HT-29 (cell line): ENCODE measurements around the gene PNMA6E. TPM values are rescaled to one million over a fixed set of nuclear protein-coding genes. Genes with fewer than 3 reads are reported as not detected.
"Not testable (repeated sequence)": the region's sequence is repeated elsewhere in the genome, so short reads cannot be mapped to it uniquely, and the experiment has no call there.

Experiments used
- DNase-seq: peaks from one replicate; pipeline ENCODE4 v3.0.0-alpha.2; 2015; ENCODE audit warnings: low spot score
- total RNA-seq: library from RNA; depleted of rRNA; stranded (reverse); fragments of >200 nt; shearing (Covaris generic); gene quantifications from 2 replicates; pipeline ENCODE4 v1.2.3, GENCODE V29; 2014

Gene PNMA6E
- total RNA-seq, 1 experiment from 2014 or later: not detected

- DNase-seq: no peak
Measured at GRCh38 chrX:153386097-153386496, 15.1 kb downstream of the PNMA6E start.

GRCh38 chrX:153384973-153385372, 16.2 kb downstream of the PNMA6E start:
- not testable (repeated sequence) for DNase-seq

DNA sequence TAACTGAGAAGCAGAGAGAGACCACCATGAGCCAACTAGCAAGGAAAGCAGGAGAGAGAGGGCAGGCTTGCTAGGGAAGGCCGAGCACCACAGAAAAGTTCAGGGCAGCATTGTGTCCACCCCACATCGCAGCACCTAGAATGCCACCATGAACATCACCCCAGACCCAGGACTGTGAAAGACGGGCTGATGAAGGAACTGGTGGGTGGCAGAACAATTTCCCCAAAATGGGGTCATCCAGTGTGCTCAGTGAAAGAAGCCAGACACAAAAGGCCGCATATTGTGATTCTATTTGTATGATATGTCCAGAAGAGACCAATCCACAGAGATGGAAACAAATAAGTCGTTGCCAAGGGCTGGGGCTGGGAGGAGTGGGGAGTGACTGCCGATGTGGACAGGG, 16.8 kb downstream of the PNMA6E start:
- no peak for DNase-seq

DNA sequence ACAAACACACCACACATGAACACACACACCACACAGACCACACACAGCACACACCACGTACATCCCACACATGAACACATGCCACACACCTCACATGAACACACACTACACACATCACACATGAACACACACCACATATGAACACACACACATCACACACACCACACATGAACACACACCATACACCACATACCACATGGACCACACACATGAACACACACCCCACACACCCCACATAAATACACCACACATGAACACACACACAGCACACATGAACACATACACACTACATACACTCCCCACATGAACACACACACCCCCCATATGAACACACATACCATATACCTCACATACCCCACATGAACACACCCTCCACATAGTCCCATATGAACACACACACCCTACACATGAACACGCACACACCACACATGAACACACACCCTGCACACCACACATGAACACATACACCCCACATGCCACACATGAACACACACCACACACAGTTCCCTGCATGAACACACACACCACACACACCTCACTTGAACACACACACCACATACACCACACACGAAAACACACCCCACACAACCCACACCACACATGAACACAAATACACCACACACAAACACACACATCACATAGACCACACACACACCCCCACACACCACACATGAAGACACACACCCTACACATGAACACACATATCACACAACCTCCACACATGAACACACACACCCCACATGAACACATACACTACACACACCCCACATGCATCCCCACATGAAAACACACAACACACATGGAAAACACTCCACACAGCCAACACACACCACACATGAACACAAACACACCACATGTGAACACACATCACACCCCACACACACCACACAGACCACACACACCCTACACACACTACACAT, 18.3 kb downstream of the PNMA6E start:
- no peak for DNase-seq

- DNase-seq: peak; percentile 43
Measured at GRCh38 chrX:153381684-153382532, 19.2 kb downstream of the PNMA6E start.

DNA sequence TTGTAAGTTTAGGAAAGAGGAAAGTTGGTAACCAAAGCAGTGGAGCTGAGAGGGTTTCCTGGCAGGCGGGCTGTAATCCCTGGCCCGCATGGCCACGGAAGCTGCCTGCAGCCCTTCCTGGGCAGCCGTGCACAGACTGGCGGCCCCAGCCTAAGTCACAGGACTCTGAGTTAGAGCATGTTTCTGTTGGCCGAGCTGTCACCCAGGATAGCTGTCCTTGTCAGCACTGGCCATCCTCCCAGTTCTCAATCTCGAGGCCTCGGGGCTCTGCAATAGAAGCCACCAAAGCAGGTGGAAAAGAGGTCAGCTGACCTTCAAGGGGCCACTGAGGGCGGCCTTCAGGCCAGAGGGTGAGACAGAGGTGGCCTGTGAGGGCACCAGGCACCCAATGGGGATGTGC, 20.5 kb downstream of the PNMA6E start:
- DNase-seq: no peak

GRCh38 chrX:153379971-153380581, 21.1 kb downstream of the PNMA6E start:
- DNase-seq: no peak

DNA sequence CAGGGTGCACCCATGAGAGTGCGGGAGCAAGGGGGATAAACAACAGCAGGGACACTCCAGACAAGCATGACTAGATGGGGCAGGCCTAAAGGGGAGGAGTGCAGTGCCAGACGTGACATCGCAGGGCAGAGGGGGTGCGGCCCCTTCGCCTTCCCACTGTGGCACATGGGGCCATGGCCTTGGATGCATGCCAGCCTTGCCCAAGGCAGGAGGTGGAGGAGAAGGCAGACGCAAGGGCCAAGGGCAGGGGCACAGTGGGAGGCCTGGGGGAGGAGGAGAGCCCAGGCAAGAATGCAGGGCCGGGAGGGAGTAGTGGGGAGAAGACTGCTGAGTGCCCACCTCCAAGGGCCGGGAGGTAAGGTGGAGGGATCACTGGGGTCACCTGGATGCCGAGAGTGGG, 21.6 kb downstream of the PNMA6E start:
- no peak for DNase-seq

- no peak for DNase-seq
Measured at GRCh38 chrX:153378607-153379006, 22.5 kb downstream of the PNMA6E start.

GRCh38 chrX:153377727-153378126, 23.4 kb downstream of the PNMA6E start:
- DNase-seq: no peak

GRCh38 chrX:153375571-153375970, 25.6 kb downstream of the PNMA6E start:
- DNase-seq: no peak

- no peak for DNase-seq
Measured at GRCh38 chrX:153374426-153374825, 26.7 kb downstream of the PNMA6E start.

GRCh38 chrX:153372949-153373348, 28.2 kb downstream of the PNMA6E start:
- no peak for DNase-seq

DNA sequence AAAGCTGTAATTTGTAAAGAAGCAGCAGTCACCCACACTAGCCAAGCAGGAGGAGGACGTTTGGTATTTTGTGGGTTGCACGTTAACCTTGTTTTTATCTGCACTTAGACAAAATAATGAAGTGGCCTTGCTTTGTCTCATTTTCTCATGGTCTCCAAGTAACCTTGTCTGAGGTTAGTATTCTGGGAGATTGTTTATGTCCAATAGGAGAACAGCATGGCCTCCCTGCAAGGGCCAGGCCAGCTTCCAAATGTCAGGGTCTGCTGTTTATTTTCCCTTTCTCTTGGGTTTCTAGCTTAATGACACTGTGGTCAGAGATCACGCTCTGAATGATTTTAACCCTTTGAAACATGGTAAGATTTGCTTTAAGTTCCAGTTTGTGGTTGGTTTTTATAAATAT, 29.9 kb downstream of the PNMA6E start:
- no peak for DNase-seq

DNA sequence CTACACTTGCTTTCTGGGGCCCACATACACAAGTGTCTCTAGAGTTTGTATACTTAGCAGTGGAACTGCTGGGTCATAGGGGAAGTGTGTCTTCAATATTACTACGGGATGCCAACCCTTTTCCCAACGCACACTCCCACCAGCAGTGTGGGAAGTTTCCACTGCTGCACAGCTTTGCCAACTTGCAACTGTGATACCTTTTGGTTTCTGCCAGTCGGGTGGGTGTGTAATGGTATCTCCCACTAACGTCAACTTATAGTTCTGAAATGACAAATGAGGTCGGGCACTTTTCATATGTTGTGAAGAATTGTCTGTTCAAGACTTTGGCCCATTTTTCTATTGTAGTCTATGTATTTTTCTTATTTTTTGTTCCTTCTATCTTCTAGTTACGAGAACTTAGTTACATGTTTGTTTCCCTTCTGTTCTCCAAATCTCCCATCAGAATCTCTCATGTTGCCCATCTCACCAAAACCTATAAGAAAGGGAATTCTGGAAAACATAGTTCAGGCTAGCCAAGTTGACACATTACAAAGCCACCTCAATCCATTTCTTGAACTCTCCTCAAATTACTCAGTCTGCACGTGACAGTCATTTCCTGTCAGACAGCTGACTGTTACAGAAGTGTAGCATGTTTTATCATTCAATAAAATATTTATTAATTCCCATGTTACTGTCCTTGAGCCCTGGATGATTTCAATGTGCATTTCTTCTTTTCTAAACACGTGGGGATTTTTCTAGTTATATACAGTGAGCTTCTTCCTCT, 30.7 kb downstream of the PNMA6E start:
- no peak for DNase-seq

GRCh38 chrX:153366878-153367538, 34.1 kb downstream of the PNMA6E start:
- DNase-seq: no peak

DNA sequence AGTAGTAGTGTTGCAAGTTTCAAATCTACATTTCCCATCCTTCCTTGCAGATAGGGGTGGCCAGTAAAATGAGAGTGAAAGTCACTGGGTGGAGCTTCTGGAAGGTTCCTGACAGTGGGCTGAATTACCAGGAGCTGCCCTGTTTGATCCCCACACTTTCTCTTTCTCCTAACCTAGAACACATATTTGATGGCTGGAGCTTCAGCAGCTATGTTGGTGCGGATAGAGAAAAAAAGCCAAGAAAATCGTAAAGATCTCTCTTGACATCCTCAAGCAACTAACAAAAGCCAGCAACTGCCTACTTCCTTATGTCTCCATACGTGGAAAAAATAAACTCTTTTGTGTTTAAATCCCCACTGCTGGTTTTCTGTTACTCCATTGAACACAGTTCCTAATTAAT, 35.0 kb downstream of the PNMA6E start:
- DNase-seq: no peak

DNA sequence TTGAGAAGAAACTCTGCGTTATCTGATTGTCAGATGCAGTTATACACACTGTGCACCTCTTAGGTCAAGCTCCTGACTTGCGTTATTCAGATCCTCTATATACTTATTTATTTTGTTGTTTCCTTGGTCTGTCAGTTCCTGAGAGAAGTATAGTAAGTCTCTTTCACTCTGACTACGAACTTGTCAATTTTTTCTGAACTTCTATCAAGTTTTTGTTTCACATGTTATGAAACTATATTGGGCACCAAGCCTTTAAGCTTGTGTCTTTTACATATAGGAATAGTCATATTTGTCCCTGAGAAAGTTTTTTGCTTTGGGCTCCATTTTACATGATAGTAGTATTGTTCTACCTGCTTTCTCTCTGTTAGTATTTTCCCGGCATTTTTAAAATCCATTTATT, 35.5 kb downstream of the PNMA6E start:
- no peak for DNase-seq

GRCh38 chrX:153361781-153362397, 39.3 kb downstream of the PNMA6E start:
- DNase-seq: no peak

GRCh38 chrX:153357877-153358276, 43.3 kb downstream of the PNMA6E start:
- DNase-seq: no peak
